Activated T-cell treated with anti-CD3 and anti-CD28 coated beads, Interleukin-2, amount 50 U/mL, for 72 hours (primary cell): ENCODE data around the gene GRK1. TPM values are rescaled to one million over a fixed set of nuclear protein-coding genes. Genes with fewer than 3 reads are reported as not detected.

ENCODE experiments used
- ATAC-seq, 2 donors: fragments of 150-1000 bp; cut with Tn5 transposase; replicated peaks in 1 of 2; 2 replicates each; pipeline ENCODE4 v1.10.0; 2021; ENCODE audit warnings: moderate library complexity in 2 of 2, mild to moderate bottlenecking in 1 of 2
- DNase-seq, 2 donors: peaks; one replicate each; pipeline ENCODE4 v3.0.0; 2021 to 2022; ENCODE audit warnings: mixed read lengths in 1 of 2
- H3K27ac Mint-ChIP-seq: one replicate; pipeline ENCODE4 v1.8.0; 2022; ENCODE audit warnings: mild to moderate bottlenecking, moderate library complexity, mixed read lengths
- H3K27me3 Mint-ChIP-seq: one replicate; pipeline ENCODE4 v1.8.0; 2022; ENCODE audit warnings: low read depth, mixed read lengths
- H3K36me3 Mint-ChIP-seq, 2 donors: one replicate each; pipeline ENCODE4 v1.8.0; 2022; ENCODE audit warnings: mixed read lengths in 2 of 2, mild to moderate bottlenecking in 1 of 2; ENCODE audit not compliant: insufficient read depth in 2 of 2
- H3K4me1 Mint-ChIP-seq: one replicate; pipeline ENCODE4 v1.8.0; 2022; ENCODE audit warnings: low read depth, mixed read lengths
- H3K4me3 Mint-ChIP-seq, 2 donors: one replicate each; pipeline ENCODE4 v1.8.0; 2022; ENCODE audit warnings: mild to moderate bottlenecking in 2 of 2, mixed read lengths in 2 of 2, moderate library complexity in 2 of 2
- H3K9me3 Mint-ChIP-seq, 2 donors: one replicate each; pipeline ENCODE4 v1.8.0; 2022; ENCODE audit warnings: mixed read lengths in 2 of 2
- total RNA-seq, 2 donors: library from RNA; stranded (reverse); gene quantifications; one replicate each; pipeline ENCODE4 v1.2.3, GENCODE V29; 2022

The GRK1 gene
- total RNA-seq, 2 donors from 2014 or later: 0.22 TPM; not detected in 1

- Mint-ChIP-seq H3K4me1 (no peaks in the 10 kb centered on the region), H3K27ac (no peak overlapping the region), H3K4me3 (no peak overlapping the region), H3K9me3 (peaks cover 3 to 4% of the 10 kb centered on the region in 2 donors), H3K36me3 (peaks cover 0 to 2% of the 10 kb centered on the region in 2 donors), H3K27me3 (no peaks in the 10 kb centered on the region)
- no peak for ATAC-seq
- DNase-seq: no peak
Measured at GRCh38 chr13:113667771-113668490, 912 bp downstream of the GRK1 start.

GRCh38 chr13:113668491-113668971 is 1.5 kb downstream of the GRK1 start:
- no peak overlapping the region for H3K27ac Mint-ChIP-seq
- DNase-seq (no peak), ATAC-seq (peak in 1 of 2 donors; percentile 11)
- no peak overlapping the region for H3K4me3 Mint-ChIP-seq
- no peaks in the 10 kb centered on the region for H3K27me3 Mint-ChIP-seq
- H3K9me3 Mint-ChIP-seq: peaks cover 3 to 4% of the 10 kb centered on the region in 2 donors
- peaks cover 0 to 2% of the 10 kb centered on the region in 2 donors for H3K36me3 Mint-ChIP-seq
- no peaks in the 10 kb centered on the region for H3K4me1 Mint-ChIP-seq

- ATAC-seq: no peak
- no peak overlapping the region for H3K27ac Mint-ChIP-seq
- H3K4me1 Mint-ChIP-seq: no peaks in the 10 kb centered on the region
- no peaks in the 10 kb centered on the region for H3K27me3 Mint-ChIP-seq
- H3K36me3 Mint-ChIP-seq: peaks cover 0 to 2% of the 10 kb centered on the region in 2 donors
- DNase-seq: no peak
- no peak overlapping the region for H3K4me3 Mint-ChIP-seq
- peaks cover 3 to 4% of the 10 kb centered on the region in 2 donors for H3K9me3 Mint-ChIP-seq
Measured at GRCh38 chr13:113669231-113669754, 2.3 kb downstream of the GRK1 start.

GRCh38 chr13:113669755-113670341 is 2.8 kb downstream of the GRK1 start:
- ATAC-seq: no peak

GRCh38 chr13:113670541-113670940 is 3.5 kb downstream of the GRK1 start:
- H3K9me3 Mint-ChIP-seq: peaks cover 3 to 4% of the 10 kb centered on the region in 2 donors
- no peak overlapping the region for H3K4me3 Mint-ChIP-seq
- no peaks in the 10 kb centered on the region for H3K4me1 Mint-ChIP-seq
- H3K27me3 Mint-ChIP-seq: no peaks in the 10 kb centered on the region
- H3K36me3 Mint-ChIP-seq: peaks cover 0 to 2% of the 10 kb centered on the region in 2 donors
- no peak overlapping the region for H3K27ac Mint-ChIP-seq
- ATAC-seq: no peak
- DNase-seq: no peak

More at GRCh38 chr13:113669755-113670341, 2.8 kb downstream of the GRK1 start:
- no peak overlapping the region for H3K27ac Mint-ChIP-seq
- H3K27me3 Mint-ChIP-seq: no peaks in the 10 kb centered on the region
- DNase-seq: no peak
- H3K4me3 Mint-ChIP-seq: no peak overlapping the region
- H3K9me3 Mint-ChIP-seq: peaks cover 3 to 4% of the 10 kb centered on the region in 2 donors
- H3K4me1 Mint-ChIP-seq: no peaks in the 10 kb centered on the region
- peaks cover 0 to 2% of the 10 kb centered on the region in 2 donors for H3K36me3 Mint-ChIP-seq

- DNase-seq (no peak), ATAC-seq (no peak)
- no peak overlapping the region for H3K27ac Mint-ChIP-seq
- H3K4me3 Mint-ChIP-seq: no peak overlapping the region
- peaks cover 0 to 2% of the 10 kb centered on the region in 2 donors for H3K36me3 Mint-ChIP-seq
- H3K27me3 Mint-ChIP-seq: no peaks in the 10 kb centered on the region
- H3K4me1 Mint-ChIP-seq: no peaks in the 10 kb centered on the region
- H3K9me3 Mint-ChIP-seq: peaks cover 3 to 4% of the 10 kb centered on the region in 2 donors
Measured at GRCh38 chr13:113671066-113672001, 4.3 kb downstream of the GRK1 start.

- peaks cover 3 to 4% of the 10 kb centered on the region in 2 donors for H3K9me3 Mint-ChIP-seq
- H3K4me3 Mint-ChIP-seq: no peak overlapping the region
- peak overlapping the region; percentile 0 for H3K27ac Mint-ChIP-seq
- no peaks in the 10 kb centered on the region for H3K27me3 Mint-ChIP-seq
- no peaks in the 10 kb centered on the region for H3K4me1 Mint-ChIP-seq
- H3K36me3 Mint-ChIP-seq: peaks cover 0 to 2% of the 10 kb centered on the region in 2 donors
- DNase-seq: no peak
- ATAC-seq: peak in 1 of 2 donors; percentile 17
Measured at GRCh38 chr13:113672002-113672651, 5.1 kb downstream of the GRK1 start.

GRCh38 chr13:113722921-113723320 is 55.9 kb downstream of the GRK1 start:
- Mint-ChIP-seq H3K36me3 (no peaks in the 10 kb centered on the region), H3K4me3 (no peak overlapping the region), H3K27ac (no peak overlapping the region), H3K9me3 (no peaks in the 10 kb centered on the region), H3K4me1 (peaks cover 6% of the 10 kb centered on the region), H3K27me3 (no peaks in the 10 kb centered on the region)
- DNase-seq: no peak
- ATAC-seq: no peak

- ATAC-seq: no peak
- Mint-ChIP-seq H3K36me3 (no peaks in the 10 kb centered on the region), H3K27ac (no peak overlapping the region), H3K4me3 (no peak overlapping the region), H3K9me3 (no peaks in the 10 kb centered on the region), H3K27me3 (peaks cover 2% of the 10 kb centered on the region), H3K4me1 (peaks cover 6% of the 10 kb centered on the region)
- no peak for DNase-seq
Measured at GRCh38 chr13:113723410-113724015, 56.5 kb downstream of the GRK1 start.

GRCh38 chr13:113724016-113724758 is 57.2 kb downstream of the GRK1 start:
- no peaks in the 10 kb centered on the region for H3K9me3 Mint-ChIP-seq
- peaks cover 6% of the 10 kb centered on the region for H3K4me1 Mint-ChIP-seq
- DNase-seq (no peak), ATAC-seq (no peak)
- H3K4me3 Mint-ChIP-seq: peak overlapping the region; percentile 82
- H3K27ac Mint-ChIP-seq: peak overlapping the region; percentile 54
- peaks cover 5% of the 10 kb centered on the region for H3K27me3 Mint-ChIP-seq
- no peaks in the 10 kb centered on the region for H3K36me3 Mint-ChIP-seq

GRCh38 chr13:113724780-113725315 is 57.8 kb downstream of the GRK1 start:
- peaks cover 5% of the 10 kb centered on the region for H3K27me3 Mint-ChIP-seq
- H3K27ac Mint-ChIP-seq: peak overlapping the region; percentile 96
- no peaks in the 10 kb centered on the region for H3K36me3 Mint-ChIP-seq
- DNase-seq (peak; percentile 91), ATAC-seq (peak; percentile 93 to 96)
- H3K4me3 Mint-ChIP-seq: peak overlapping the region; percentile 82
- no peaks in the 10 kb centered on the region for H3K9me3 Mint-ChIP-seq
- H3K4me1 Mint-ChIP-seq: peaks cover 6% of the 10 kb centered on the region
